Skin epidermis (tissue), 12 donors: ENCODE data around the gene MAMDC4.

Source experiments
- H3K27ac ChIP-seq, 21 experiments: fragments of 200-600 bp; sonication (generic) in 11 of 21; one replicate each; pipeline ENCODE4 v1.5.0; 2020; ENCODE audit warnings: mild to moderate bottlenecking in 3 of 21, inconsistent platforms in 2 of 21, moderate library complexity in 2 of 21
- H3K4me3 ChIP-seq, 7 experiments: fragments of 200-600 bp; sonication (generic) in 2 of 7; one replicate each; pipeline ENCODE4 v1.5.0; 2020; ENCODE audit warnings: inconsistent platforms in 2 of 7, mild to moderate bottlenecking in 2 of 7, moderate library complexity in 1 of 7

The MAMDC4 gene

DNA sequence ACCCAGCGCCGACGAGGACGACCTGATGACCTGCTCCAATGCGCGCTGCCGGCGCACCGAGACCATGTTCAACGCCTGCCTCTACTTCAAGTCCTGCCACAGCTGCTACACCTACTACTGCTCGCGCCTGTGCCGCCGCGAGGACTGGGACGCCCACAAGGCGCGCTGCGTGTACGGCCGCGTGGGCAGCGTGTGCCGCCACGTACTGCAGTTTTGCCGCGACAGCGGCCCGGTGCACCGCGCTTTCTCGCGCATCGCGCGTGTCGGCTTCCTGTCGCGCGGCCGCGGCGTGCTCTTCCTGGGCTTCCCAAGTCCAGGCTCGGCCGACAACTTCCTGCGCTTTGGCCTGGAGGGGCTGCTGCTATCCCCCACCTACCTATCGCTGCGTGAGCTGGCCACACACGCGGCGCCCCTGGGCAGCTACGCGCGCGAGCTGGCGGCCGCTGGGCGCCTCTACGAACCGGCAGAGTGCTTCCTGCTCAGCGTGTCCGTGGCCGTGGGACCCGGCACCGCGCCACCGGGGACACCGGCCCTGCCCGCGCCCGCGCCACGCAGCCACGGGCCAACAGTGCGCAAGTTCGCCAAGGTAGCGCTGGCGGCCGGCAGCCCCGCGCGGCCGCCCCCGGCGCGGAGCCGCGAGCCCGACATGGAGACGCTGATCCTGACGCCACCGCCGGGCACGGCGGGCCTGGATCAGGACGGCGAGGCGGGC is 5.6 kb upstream of the MAMDC4 start:
- H3K27ac ChIP-seq: peak overlapping the region in 2 of 21 experiments; percentile 42 to 47
- H3K4me3 ChIP-seq: peak overlapping the region in 6 of 7 experiments; percentile 35 to 80 (median 64)

- H3K4me3 ChIP-seq: peak overlapping the region; percentile 35 to 80 (median 64)
- peak overlapping the region in 18 of 21 experiments; percentile 45 to 93 (median 85) for H3K27ac ChIP-seq
Measured at GRCh38 chr9:136847088-136847825, 4.9 kb upstream of the MAMDC4 start.

DNA sequence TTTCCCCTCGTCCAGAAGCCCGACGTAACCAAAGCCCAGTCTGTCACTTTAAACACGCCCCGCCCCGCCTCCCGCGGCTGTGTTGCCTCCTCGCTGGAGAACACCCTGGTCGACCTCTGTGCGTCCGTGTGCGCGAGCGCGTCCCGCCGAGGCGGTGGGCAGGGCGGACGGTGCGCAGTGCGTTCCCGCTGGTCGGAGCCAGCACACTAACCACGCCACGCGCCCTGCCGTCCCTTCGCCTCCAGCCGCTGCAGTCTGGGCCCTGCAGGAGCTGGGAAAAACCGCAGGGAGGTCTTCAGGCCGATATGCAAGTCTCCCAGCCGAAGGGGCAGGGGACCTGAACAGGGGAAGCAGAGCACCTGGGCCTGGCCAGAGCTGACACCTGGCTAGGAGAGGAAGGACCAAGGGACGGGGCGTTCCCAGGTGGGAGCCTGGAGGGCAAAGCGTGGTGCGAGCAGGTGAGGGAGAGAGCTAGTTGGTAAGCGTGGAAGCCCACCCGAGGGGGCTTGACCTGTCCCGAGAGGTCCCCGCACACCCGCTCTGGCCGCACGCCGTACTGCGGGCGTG is 4.2 kb upstream of the MAMDC4 start:
- Histone ChIP-seq H3K27ac (peak overlapping the region in 20 of 21 experiments; percentile 73 to 93 (median 86)), H3K4me3 (peak overlapping the region; percentile 35 to 80 (median 64))

DNA sequence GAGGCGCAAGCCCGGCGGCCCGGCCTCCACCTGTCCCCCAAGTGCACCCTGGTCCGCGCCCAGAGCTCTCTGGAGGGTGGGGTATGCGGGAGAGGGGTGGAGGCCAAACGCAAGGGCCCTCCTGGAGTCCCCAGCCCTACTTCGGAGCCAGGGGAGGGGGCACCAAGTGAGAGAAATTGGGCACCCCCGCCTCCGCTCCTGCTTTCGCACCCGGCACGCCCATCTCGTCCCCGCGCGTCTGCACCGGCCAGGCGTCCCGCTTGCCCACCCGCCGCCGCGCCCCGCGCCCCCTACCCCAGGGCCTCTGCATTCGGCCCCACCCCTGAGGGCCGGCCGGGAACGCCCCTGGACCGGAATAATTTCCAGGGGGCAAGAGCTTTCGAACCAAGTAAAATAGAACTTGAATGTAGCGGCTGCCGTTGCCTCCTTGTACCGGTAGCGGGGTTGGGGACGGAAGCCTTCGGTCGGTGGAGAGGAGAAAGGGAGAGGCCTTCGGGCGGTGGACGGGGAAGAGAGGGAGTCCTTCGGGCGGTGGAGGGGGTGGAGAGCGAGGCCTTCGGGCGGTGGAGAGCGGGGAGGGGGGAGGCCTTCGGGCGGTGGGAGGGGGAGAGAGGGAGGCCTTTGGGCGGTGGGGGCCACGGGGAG is 3.6 kb upstream of the MAMDC4 start:
- Histone ChIP-seq H3K27ac (peak overlapping the region; percentile 57 to 93 (median 85)), H3K4me3 (peak overlapping the region; percentile 35 to 80 (median 64))

GRCh38 chr9:136849038-136849959 is 2.8 kb upstream of the MAMDC4 start, which contains the start of gene PHPT1:
TSS of gene PHPT1 (plus strand) at chr9:136849409. CDS start at chr9:136849431, 22 bp downstream.
- peak within 1 kb of the TSS; percentile 35 to 80 (median 64) for H3K4me3 ChIP-seq

DNA sequence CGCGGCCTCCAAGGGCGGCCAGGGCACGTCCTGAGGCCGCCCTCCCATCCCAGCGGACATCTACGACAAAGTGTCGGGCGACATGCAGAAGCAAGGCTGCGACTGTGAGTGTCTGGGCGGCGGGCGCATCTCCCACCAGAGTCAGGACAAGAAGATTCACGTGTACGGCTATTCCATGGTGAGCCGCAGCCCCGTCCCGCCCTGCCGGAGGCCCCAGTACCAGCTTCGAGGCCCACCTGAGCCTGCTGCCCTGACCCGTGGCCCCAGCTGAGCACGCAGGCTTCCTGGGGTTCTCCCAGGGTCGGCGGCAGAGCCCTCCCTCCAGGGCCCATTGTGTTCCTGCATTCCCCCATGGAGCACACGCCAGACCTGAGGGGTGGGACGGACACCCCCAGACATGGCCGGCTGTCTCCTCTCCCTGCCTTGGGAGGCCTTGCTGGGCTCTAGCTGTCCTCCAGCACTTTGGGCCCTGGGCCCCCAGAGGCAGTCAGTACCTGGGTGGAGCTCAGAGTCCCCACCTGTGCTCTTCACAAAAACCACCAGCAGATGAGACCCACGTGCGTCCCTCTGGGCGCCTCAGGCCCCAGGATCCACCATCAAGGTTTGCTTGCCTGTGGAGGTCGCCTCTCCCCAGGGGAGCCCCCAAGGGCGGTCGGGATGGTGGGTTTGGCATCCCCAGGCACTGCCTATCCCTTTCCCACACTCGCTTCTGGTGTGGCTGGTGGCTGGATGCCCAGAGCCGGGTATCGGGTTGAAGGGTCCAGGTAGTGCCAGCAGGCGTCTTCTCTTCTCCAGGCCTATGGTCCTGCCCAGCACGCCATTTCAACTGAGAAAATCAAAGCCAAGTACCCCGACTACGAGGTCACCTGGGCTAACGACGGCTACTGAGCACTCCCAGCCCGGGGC is 1.9 kb upstream of the MAMDC4 start:
- Histone ChIP-seq H3K27ac (peak overlapping the region in 20 of 21 experiments; percentile 72 to 93 (median 86)), H3K4me3 (peak overlapping the region; percentile 35 to 80 (median 64))

More at GRCh38 chr9:136849038-136849959, 2.8 kb upstream of the MAMDC4 start, which contains the start of gene PHPT1:
- peak within 1 kb of the TSS; percentile 57 to 93 (median 85) for H3K27ac ChIP-seq

DNA sequence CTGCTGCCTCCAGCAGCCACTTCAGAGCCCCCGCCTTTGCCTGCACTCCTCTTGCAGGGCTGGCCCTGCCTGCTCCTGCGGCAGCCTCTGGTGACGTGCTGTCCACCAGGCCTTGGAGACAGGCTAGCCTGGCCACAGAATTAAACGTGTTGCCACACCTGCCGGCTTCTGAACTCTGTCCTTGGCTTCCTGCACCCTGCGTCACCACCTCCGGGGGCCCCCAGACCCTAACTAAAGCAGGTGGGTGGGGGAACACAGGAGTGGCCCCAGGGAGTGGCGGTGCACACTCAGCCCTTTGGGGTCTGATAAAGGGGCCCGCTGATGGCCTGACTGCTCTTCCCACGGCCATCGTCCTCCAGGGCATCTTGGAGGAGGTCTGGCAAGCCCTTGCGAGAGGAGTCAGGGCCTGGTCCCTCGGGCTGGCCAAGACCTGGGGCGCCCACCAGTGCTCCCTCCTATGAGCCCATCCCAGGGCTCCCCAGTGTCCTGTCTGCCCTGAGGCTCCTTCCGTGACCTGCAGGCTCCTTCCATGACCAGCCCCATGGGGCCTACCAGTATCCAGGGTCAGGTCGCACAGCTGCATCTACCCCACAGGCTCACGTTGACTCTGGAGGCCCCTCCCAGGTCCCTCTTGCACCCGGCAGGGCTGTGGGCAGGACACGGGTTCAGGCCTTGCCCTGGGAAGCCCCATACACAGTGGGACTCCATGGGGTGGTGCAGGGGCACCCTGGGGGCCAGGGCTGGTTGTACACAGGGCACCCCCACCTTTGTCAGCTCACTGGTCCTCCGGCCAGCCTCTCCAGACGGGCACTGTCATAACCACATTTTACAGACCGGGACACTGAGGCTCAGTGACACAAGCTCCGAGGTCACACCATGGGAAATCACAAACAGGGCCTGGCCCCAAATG is 1.0 kb upstream of the MAMDC4 start:
- Histone ChIP-seq H3K27ac (peak overlapping the region in 1 of 21 experiments; percentile 72), H3K4me3 (no peak overlapping the region)

DNA sequence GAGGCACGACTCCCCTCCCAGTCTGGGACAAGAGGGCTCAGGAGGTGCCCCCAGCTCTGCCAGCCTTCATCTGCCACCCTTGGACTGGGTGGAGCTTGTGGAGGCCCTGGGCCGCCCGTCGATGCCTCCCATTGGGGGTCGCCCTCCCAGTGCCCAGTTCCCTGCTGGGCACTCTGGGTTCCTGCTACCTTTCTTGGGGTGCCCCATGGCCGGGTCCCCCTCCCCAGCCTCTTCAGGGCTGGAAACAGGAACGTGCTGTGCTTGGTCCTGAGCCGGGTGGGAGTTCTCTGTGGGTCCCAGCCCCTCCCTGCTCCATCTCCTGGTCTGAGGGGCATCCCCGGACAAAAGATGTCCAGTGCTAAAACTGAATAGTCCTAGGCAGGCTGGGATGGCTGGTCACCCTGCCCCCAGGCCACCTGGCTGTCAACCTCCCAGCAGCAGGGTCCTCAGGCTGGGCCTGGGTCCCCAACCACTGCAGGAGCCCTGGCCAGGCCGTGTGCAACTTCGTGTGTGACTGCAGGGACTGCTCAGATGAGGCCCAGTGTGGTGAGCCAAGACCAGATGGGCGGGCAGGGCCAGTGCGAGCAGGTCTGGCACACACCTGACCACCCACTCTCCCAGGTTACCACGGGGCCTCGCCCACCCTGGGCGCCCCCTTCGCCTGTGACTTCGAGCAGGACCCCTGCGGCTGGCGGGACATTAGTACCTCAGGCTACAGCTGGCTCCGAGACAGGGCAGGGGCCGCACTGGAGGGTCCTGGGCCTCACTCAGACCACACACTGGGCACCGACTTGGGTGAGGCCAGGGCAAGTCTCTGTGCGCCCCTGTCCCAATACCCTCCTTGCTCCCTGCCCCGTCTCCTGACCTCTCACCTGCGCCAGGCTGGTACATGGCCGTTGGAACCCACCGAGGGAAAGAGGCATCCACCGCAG is 784 bp downstream of the MAMDC4 start:
- Histone ChIP-seq H3K4me3 (no peak overlapping the region), H3K27ac (no peak overlapping the region)

DNA sequence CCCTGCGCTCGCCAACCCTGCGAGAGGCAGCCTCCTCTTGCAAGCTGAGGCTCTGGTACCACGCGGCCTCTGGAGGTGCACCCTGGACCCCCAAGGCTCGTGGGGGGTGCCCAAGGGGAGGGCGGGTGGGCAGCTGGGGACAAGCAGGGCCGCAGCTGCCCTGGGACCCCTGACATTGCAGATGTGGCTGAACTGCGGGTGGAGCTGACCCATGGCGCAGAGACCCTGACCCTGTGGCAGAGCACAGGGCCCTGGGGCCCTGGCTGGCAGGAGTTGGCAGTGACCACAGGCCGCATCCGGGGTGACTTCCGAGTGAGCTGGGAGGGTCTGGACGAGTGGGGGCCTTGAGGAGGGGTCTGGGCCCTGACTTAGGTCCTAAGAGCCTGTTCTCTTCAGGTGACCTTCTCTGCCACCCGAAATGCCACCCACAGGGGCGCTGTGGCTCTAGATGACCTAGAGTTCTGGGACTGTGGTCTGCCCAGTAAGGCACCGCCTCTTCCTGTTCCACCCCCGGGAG is 1.5 kb downstream of the MAMDC4 start:
- Histone ChIP-seq H3K27ac (no peak overlapping the region), H3K4me3 (no peak overlapping the region)

GRCh38 chr9:136854113-136854841 is 2.1 kb downstream of the MAMDC4 start:
- Histone ChIP-seq H3K27ac (peak overlapping the region in 1 of 21 experiments; percentile 2), H3K4me3 (no peak overlapping the region)

GRCh38 chr9:136854842-136855460 is 2.8 kb downstream of the MAMDC4 start:
- Histone ChIP-seq H3K4me3 (no peak overlapping the region), H3K27ac (peak overlapping the region in 1 of 21 experiments; percentile 2)

DNA sequence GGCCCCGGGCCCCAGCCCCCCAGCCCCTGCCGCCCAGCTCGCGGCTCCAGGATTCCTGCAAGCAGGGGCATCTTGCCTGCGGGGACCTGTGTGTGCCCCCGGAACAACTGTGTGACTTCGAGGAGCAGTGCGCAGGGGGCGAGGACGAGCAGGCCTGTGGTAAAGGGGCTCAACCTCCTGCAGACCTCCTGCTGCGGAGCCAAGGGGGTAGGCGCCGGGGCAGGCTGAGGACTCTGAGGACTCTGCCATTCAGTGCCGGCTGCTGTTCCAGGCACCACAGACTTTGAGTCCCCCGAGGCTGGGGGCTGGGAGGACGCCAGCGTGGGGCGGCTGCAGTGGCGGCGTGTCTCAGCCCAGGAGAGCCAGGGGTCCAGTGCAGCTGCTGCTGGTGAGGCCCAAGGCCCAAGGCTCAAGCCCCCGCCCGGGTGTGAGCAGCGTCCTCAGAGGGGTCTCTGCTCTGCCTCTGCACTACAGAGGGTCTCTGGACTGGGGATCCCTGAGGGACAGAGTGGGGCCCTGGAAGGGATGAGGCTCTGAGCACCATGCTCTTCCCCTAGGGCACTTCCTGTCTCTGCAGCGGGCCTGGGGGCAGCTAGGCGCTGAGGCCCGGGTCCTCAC is 3.4 kb downstream of the MAMDC4 start:
- Histone ChIP-seq H3K4me3 (no peak overlapping the region), H3K27ac (no peak overlapping the region)

DNA sequence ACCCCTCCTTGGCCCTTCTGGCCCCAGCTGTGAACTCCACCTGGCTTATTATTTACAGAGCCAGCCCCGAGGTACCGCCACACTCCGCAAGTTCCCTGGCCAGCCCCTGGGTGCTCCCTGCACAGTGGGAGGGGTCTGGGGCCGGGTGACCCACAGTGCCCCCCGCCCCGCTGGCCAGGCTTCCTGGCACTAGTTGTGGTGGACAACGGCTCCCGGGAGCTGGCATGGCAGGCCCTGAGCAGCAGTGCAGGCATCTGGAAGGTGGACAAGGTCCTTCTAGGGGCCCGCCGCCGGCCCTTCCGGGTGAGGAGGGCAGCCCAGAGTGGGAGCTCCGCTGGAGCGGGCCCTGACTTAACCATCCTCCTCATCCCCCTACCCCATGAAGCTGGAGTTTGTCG is 3.9 kb downstream of the MAMDC4 start:
- Histone ChIP-seq H3K27ac (no peak overlapping the region), H3K4me3 (no peak overlapping the region)

DNA sequence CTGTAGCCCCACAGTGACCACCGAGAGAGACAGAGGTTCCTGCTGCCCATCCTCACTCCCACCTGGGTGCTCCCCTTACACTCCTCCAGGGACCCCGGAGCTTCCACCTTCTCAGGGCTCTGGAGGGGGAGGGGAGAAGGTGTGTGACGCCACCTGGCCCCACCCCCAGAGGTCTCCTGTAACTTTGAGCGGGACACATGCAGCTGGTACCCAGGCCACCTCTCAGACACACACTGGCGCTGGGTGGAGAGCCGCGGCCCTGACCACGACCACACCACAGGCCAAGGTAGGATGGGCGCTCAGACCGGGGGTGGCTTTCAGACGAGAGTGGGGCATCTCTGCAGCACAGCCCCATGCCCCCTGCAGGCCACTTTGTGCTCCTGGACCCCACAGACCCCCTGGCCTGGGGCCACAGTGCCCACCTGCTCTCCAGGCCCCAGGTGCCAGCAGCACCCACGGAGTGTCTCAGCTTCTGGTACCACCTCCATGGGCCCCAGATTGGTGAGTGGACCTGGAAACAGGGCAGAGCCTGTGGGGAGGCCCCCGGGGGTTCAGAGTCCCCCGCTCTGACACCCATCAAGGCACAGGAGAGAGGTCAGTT is 4.5 kb downstream of the MAMDC4 start:
- Histone ChIP-seq H3K27ac (no peak overlapping the region), H3K4me3 (no peak overlapping the region)
